GM21737 (cell line): ENCODE data around the gene ANTXRL.
"Not testable (repeated sequence)": the region's sequence is repeated elsewhere in the genome, so short reads cannot be mapped to it uniquely, and the experiment has no call there.

Source experiments
- ATAC-seq: cut with Tn5 transposase; IDR thresholded peaks from one replicate; pipeline ENCODE4 v1.9.1; 2021; ENCODE audit warnings: mild to moderate bottlenecking, moderate library complexity; ENCODE audit not compliant: unreplicated experiment

Gene ANTXRL

DNA sequence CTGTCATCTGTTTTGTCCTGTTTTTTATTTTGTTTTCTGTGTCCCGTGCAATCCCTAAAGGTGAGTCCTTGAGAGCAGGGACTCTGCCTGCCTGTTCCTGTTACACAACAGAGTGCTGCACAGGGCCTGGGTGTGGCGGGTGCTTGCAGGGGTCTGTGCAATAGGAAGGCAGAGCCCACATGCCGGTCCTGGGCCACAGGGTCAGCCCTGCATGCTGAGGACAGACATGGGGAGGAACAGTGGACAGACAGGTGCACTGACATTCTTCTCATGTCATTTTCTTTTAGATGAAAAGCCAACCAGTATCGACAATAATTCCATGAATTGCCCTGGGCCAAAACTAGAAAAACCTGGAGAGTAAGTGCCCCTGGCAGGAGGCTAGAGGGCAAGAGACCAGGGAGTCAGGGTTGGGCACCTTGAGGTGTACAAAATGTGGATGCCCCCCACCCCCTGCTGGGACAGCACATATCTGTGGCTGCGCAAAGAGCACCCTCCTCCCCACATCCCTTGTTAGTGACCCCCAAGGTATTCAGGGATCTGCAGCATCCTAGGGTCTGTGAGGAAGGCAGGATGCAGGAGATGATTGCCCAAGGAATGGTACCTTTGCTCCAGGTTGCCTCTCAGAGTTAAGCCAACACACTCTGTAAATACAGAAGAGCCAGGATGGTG is 19.9 kb downstream of the ANTXRL start:
- no peak for ATAC-seq

DNA sequence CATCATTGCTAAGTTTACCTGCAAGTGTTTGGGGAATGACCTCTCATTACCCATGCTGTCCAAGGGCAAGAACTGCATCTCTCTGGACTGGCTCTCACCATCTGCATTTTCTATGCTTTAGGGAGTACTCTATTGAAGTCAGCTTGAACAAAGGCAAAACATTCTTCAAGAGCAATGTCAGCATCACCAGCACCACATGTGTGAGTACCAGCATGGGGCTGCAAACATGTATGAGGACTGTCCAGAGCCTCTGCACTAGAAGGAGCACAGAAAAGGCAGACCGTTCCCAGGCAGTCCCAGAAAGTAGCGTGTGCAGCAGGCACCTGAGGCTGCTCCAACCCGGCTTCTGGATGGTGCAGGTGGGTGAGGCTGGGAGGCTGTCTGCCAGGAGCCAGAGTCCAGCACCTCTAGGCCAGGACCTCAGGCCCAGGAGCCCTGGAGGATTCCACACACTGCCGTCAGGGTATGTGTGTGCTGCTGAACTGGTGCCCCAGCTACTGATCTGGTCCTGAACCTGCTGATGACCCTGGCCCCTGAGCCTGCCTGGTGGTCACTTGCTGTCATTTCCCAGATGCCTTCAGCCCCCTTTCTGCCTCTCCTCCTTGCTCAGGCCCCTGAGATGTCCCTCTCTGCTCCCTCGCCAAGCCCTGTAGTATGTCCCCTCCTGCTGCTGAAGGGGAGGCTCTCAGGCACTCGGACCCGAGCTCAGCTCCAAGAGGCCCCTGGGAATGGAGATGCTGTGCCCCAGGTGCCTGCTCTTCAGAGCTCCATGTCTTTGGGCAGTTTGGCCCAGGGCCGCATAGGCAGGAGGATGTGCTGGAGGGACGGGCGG is 20.7 kb downstream of the ANTXRL start:
- no peak for ATAC-seq

DNA sequence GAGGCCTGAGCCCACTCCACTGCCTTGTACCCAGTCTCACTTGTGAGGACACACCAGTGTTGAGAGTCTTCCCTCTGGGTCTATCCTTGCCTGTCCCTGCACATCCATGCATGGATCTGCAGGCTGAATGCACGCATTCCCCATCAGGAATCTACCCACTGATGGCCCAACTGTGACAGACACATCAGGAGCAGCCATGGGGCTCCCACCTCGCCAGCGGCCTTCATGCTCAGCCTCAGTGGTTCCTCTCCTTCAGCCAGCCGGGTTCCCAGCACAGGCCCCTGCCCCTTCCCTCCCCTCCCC is 21.3 kb downstream of the ANTXRL start:
- no peak for ATAC-seq

DNA sequence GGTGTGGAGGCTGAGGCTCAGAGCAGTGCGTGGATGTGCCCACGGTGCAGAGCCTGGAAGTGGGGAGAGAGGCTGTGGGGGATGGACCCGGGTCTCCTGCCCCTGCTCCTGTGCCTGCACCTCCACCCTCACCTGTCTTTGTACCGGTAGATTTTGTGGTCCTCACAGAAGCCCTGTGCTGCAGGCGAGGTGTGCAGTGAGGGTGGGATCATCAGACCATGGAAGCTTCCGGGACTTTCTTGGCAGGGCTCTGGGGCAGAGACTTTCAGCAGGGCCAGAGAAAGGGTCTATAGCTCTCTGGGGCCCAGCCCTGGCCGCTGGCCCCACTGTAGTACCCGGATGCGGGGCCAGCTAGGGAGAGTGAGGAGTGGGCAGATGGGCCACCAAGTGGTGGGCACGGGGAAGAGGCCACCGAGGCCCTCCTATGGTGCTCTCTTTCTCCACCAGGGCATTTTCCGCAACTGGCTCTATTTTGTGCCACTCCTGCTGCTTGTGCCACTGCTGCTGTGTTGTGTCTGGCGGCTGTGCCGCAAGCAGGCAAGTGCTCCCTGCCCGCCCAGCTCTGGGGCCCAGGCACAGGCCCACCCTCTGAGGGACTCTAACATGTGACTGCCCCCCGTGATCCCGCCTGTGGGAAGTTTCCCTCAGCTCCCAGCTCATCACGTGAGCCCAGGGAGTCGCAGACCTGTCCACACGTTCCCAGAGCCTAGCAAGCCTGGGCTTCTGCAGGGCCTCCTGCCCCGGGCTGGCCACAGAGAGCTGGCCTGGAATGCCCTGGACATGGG is 22.1 kb downstream of the ANTXRL start:
- ATAC-seq: no peak

DNA sequence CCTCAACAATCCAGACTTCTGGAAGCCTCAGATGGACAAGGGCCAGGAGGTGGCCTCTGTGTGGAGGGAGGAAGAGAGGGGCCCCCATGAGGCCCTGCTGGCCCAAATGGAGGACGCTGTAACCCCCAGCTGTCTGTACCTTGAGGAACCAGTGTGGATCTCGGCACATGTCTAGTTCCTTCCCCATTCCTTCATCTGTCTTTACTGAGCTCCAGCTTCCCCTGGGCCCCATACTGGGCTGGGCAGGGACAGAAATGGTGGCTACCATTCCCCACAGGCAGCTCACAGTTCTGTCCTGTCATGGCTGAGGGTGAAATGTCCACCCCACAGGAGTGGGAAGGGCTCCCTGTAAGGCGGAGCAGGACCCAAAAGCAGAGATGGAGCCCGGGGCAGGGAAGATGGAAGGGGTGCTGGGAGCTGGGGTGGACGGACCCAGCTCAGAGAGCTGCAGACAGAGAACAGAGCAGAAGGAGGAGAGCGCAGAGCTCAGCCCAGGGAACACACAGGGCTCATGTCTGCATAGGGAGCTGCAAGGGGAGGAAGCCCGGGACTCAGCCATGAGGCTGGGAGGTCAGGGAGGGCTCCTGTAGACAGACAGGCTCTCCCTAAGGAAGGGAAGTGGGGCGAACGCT is 22.8 kb downstream of the ANTXRL start:
- ATAC-seq: no peak

DNA sequence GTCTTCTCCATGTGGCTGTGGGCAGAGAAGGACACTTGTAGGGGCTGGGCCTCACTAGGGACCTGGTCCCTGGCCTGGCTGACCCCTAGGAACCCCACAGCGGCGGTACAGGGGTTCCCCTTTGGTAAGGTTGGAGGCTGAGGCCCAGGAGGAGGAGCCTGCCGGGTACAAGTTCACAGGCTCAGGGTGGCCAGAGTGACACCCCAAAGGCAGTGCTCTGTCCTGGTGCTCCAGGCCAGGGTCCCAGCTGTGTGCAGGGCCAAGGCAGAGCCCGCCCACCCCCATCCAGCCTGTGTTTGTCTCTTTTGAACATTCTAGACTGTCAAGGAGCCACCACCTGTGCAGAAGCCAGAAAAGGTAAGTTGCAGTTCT is 23.3 kb downstream of the ANTXRL start:
- ATAC-seq: no peak

DNA sequence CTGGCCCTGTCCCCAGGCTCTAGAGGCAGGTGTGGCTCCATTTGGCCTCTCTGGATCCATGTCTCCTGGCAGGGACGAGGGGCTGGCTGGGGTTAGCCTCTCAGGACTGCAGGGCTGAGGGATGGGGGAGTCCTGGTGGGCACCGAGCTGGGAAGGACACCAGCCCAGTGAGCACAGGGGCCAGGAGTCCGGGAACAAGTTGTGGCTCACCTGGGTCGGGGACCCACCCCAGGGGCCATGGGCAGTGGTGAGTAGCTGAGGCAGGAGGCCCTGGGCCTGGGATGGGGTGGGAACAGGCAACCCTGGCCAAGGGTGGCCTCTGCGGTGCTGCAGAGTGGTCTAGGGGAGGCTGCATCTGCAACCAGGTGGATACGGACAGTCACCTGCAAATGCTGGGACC is 24.1 kb downstream of the ANTXRL start:
- no peak for ATAC-seq

DNA sequence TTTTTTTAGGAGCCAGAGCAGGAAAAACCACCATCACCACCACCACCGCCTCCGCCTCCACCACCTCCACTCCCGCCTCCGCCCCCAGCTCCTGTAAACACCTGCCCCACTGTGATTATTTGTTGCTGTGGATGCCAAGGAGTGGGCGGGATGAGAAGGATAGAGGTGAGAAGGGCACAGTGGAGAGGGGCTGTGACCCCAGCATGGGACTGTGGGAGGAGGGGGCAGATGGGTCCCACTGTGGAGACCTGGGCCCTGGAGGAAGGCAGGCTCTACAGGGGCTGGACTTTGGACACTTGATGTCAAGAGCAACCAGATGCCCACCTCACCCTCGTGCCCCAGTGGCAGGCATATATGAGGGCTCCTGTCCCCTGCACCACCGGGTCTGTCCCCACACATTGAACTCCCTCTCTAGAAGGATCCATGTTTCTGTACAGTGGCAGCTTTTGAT is 24.7 kb downstream of the ANTXRL start:
- ATAC-seq: no peak

DNA sequence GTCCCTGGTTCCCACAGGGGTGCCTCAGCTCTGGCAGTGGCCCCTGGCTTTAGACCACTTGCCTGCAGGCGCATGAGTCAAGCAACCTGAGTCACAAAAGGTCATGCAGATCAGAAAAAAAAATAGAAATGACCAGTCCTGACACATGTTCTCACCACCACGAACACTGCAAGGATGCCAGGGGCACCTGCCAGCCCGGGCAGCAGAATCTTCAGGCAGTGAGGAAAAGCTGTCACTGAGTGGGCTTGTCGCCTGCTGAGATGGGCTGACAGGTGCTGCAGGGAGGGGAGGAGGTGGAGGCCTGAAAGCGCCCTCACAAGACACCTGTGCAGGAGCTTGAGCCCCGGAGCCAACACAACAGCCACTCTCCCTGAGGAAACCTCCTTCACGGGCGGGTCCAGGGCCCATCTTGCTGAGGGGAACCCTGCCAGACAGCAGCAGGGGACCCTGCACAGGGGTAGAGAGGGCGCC is 25.2 kb downstream of the ANTXRL start:
- ATAC-seq: not testable (repeated sequence)

DNA sequence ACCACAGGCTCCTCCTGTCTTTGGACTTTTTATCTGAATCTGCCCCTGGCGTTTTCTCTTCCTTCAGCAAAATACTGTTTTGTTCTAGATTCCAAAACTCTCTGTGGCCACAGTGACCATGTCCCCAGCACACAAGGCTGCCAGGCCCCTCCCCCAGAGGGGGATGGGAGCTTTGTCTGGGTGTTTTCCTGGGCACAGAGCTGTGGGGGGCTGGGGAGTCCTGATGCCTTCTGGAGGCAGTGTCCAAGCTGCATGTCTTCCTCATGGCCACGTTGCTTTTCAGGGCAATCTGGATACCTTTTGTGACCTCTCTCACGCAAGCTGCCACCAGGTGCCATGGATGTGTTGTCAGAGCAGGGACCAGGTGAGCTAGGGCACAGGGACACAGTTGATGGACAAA is 26.2 kb downstream of the ANTXRL start:
- no peak for ATAC-seq

DNA sequence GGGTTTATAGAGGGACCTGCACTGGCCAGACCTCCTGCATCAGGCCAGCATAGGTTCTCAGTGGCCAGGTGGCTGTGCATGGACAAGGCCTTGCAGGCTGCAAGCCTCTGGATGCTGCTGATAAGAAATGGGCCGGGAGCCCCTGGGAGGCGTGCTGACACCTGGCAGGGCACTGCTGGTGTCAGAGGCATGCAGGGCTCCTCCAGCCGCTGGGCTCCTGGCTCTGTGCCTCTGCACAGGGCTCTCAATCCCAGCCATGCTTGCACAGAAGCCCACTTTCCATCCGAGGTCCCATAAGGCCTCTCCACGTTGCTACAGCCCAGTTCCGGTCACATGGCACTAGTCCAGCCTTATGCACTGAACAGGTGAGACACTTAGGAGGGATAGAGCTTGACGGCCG is 27.3 kb downstream of the ANTXRL start:
- ATAC-seq: no peak

DNA sequence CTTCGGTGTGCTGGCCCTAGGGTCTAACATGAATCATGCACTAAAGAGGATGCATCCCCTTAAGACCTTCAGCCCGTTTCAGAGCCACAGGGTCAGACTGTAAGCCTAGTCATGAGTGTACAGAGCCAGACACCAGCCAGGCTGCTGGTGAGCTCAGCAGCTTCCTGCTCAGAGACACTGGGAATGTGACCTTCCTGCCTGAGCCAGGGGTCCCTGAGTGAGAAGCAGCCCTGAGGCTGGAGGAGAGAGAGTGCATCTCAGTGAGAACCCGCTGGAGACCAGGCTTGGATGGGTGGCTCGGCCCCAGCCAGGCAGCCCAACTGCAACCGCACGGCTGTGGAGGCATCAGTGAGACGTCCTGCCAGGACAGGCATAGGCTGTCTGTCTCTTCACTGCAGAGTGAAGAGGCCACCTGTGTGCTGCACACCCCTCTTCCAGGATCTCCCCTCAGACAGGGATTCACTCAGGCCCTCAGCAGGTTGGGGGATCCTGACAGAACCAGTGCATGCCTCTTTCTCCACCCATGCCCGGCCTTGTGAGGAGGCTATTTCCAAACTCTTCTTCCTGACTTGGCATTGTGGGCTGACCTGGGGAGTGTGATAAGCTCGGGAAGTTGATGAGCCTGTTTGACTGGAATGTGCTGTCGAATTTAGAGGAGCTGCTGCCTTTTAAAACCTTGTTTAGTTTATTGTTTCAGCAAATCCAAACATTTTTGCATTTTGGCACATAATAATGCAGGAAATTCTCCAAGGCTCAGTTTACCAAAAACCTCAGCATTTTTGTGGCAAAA is 28.5 kb downstream of the ANTXRL start:
- ATAC-seq: not testable (repeated sequence)

DNA sequence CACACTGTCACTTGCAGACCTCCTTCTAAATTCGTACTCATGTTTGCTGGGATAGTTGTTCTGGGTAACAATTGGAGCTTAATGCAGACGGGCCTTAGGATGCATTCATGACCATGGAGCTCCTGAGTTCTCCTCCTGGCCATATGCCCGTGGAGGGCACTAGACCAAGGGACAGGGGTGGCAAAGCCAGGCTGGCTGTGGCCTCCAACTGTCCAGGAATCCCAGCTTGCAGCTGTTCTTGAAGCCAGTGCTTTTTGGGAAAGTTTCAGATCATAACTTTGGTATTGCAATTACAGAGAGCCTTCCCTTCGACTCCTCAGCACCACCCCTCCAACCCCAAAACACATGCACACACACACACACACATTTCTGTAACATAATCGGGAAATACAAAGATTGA is 30.6 kb downstream of the ANTXRL start:
- ATAC-seq: no peak

DNA sequence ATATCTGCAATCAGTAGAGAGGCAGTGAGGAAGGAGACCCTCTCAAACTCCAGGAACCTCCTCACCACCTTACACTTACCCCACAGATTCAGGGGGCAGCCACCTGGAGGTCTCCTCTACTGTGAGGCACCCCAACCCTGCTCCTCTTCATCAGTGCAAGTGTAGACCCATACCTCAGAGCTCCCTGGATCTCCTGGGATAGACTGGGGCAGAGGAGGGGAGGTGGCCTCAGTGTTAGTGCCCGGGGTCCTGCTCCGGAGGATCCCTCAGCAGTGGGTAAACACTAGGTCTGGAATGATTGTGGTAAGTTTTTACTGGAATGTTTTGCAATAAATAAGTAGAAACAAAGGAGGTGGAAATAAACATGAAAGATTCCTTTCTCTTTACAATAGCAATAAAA is 31.1 kb downstream of the ANTXRL start:
- ATAC-seq: no peak

DNA sequence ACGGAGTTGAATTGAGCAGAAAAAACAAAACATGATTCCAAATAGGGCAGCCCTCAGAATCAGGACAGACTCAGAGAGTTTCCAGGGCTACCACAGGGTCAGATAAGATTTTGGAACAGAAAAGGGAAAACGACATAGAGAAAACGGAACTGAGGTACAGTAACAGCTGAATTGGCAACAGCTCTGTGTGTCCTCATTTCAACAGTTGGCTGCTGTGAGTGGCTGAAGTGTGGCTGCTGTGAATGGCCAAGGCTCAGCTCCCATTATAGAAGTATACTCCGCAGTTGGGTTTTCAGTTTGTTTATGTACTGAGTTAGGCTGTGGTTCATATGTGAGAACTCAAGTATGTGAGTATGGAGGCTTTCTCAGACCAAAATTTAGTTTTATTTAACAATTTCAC is 32.0 kb downstream of the ANTXRL start:
- no peak for ATAC-seq

DNA sequence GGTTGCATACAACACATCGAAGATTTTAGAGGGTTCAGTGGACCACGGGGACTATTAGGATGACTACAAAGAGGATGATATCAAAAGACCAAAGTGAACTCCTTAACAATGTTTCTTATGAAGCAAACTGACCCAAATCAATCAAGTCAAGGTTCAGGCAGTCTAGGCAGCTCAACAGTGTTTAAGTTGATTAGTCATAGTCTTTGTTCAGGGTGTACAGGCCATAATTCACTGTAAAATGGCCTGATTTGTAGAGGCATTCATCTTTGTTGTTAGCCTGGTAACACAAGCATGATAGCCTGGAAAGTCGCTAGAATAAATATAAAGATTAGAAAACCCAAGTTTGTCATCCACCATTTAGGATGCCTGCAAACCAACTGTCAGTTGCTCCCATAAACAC is 32.6 kb downstream of the ANTXRL start:
- no peak for ATAC-seq

DNA sequence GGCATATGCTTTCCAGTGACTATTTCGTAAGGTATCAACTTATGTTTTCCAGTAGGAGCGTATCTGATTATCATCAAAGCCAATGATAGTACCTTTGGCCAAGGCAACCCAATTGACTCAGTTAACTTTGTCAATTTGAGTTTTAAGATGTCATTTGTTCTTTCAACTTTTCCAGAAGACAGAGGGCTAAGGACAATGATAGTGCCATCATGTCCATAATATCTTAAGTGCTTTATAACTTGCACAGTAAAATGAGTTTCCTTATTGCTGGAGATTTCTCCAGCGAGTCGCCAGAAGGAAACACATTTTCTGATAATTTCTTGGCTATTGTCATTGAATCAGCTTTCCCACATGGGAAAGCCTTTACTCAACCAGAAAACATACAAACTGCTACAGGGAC is 35.0 kb downstream of the ANTXRL start:
- ATAC-seq: no peak

DNA sequence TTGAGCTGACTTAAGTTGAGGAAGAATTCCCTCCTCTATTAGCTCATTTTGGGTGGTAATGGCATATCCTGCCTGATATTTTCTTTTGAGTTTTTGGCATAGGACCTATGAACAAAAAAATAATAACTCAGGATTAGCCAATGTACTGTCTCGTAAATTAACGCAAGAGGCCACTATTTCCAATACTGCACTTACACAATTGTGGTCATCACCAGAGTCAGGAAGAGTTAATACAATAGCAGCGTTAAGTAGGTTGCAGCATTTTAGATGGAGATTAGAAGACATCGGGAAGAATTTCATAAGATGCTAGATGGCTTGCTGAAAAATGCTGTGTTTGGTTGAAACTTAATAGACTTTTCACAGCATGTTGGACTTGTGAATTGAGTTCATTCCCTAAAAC is 36.4 kb downstream of the ANTXRL start:
- ATAC-seq: no peak

DNA sequence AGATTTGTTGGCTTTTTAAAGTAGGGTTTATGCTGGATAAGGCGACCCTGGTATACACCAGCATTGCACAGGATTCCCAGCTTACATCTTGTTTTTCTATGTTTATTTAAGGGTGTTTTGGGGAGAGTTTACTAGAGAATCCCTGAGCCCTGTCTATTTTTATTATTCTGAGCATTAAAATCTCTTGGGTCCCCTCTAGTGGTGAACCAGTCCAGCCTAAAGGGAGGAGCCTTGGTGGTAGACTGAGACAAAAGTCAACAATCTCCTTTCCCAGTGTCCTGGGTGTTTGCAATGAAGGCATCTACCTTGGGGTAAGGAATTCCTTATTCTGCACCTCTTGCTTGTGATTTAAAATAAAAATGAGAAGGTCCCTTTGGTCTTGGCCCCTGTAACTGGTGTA is 38.2 kb downstream of the ANTXRL start:
- no peak for ATAC-seq

DNA sequence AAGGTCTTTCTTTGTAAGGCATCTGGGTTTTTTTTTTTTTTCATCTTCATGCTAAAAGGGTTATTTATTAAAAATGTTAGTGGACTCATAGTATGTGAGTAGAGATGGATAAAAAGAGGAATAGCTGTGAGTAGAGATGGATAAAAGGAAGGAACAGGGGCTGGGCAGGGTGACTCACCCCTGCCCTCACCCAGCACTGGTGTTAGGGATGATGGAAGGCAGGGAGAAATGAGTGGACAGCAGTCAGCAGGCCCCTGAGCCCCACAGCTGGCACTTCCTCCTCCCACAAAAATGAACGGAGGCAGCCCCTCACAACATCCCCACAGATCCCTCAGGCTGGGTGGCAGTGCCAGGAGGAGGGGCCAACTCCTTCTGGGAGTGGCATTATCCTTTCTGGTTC is 39.3 kb downstream of the ANTXRL start:
- no peak for ATAC-seq

DNA sequence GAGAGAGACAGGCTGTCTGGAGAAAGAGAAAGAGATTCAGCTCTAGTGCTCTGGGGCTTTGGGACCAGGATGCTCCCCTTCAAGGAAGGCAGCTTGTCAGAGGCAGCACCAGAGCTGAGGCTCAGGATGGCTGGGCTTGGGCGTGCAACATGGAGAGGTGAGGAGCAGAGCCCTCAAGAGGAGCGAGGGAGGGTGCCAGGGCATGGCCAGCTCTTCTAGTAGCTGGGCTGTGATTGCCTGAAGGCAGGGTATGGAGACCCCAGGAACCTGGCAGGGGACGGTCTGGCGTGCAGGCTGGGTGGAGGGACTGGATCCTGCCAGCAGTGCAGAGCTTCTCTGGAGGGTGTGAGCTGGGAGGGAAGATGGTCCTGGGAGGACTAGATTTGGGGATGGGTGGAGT is 40.2 kb downstream of the ANTXRL start:
- no peak for ATAC-seq
